Fibroblast of the aortic adventitia (primary cell): ENCODE data around the gene TAS2R30. TPM values are rescaled to one million over a fixed set of nuclear protein-coding genes. Genes with fewer than 3 reads are reported as not detected.
"Not testable (repeated sequence)": the region's sequence is repeated elsewhere in the genome, so short reads cannot be mapped to it uniquely, and the experiment has no call there.

Experiments used
- DNase-seq: peaks from one replicate; pipeline ENCODE4 v3.0.0-alpha.2; 2010; ENCODE audit warnings: low read depth
- H3K4me3 ChIP-seq: 2 replicates; pipeline ENCODE4 v1.5.1; 2011; ENCODE audit warnings: low read depth, mild to moderate bottlenecking, control low read depth, low read length, moderate library complexity
- total RNA-seq: library from RNA; depleted of rRNA; stranded (reverse); fragments of >200 nt; gene quantifications from 2 replicates; pipeline ENCODE4 v1.2.3, GENCODE V29; 2012; ENCODE audit warnings: low replicate concordance
- TF ChIP-seq, protein P1 (sequence below): IDR thresholded peaks from 2 replicates; pipeline ENCODE4 v1.5.1; 2011; ENCODE audit warnings: mild to moderate bottlenecking, low read length, control low read depth, inconsistent platforms; ENCODE audit not compliant: insufficient read depth

Gene TAS2R30
- total RNA-seq, 1 donor = 6.9 TPM

GRCh38 chr12:11133816-11134215 is 628 bp downstream of the TAS2R30 start:
- H3K4me3 ChIP-seq = no peak overlapping the region
- no peak for DNase-seq
- TF ChIP-seq, protein P1, sequence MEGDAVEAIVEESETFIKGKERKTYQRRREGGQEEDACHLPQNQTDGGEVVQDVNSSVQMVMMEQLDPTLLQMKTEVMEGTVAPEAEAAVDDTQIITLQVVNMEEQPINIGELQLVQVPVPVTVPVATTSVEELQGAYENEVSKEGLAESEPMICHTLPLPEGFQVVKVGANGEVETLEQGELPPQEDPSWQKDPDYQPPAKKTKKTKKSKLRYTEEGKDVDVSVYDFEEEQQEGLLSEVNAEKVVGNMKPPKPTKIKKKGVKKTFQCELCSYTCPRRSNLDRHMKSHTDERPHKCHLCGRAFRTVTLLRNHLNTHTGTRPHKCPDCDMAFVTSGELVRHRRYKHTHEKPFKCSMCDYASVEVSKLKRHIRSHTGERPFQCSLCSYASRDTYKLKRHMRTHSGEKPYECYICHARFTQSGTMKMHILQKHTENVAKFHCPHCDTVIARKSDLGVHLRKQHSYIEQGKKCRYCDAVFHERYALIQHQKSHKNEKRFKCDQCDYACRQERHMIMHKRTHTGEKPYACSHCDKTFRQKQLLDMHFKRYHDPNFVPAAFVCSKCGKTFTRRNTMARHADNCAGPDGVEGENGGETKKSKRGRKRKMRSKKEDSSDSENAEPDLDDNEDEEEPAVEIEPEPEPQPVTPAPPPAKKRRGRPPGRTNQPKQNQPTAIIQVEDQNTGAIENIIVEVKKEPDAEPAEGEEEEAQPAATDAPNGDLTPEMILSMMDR = no peak

DNA sequence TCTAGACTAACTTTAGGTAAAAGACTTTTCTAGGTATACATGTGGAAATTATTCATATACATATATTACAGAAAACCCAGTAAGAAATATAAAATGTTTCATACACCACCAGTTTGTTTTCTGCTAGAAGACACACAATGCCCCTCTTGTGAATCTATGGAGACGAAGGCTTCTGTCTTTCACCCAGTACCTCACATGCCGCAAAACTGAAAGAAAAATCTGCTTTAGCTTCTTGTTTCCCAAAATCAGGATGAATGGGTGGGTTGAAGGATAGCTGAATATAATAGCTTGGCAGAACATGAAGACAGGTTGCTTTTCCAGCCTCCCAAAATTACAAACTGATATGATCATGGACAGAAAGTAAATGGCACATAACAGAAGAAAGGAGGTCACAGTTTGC is 1.3 kb downstream of the TAS2R30 start:
- TF ChIP-seq, protein P1 = no peak
- H3K4me3 ChIP-seq = no peak overlapping the region
- DNase-seq = no peak

GRCh38 chr12:11130999-11131398 is 3.4 kb downstream of the TAS2R30 start:
- DNase-seq = no peak
- TF ChIP-seq, protein P1 = no peak

GRCh38 chr12:11130382-11130781 is 4.1 kb downstream of the TAS2R30 start:
- TF ChIP-seq, protein P1 = no peak
- no peak for DNase-seq
- no peak overlapping the region for H3K4me3 ChIP-seq

More at GRCh38 chr12:11130999-11131398, 3.4 kb downstream of the TAS2R30 start:
- H3K4me3 ChIP-seq = no peak overlapping the region

- not testable (repeated sequence) for DNase-seq, H3K4me3 ChIP-seq
Observed at GRCh38 chr12:11114130-11114529, 20.3 kb downstream of the TAS2R30 start.

DNA sequence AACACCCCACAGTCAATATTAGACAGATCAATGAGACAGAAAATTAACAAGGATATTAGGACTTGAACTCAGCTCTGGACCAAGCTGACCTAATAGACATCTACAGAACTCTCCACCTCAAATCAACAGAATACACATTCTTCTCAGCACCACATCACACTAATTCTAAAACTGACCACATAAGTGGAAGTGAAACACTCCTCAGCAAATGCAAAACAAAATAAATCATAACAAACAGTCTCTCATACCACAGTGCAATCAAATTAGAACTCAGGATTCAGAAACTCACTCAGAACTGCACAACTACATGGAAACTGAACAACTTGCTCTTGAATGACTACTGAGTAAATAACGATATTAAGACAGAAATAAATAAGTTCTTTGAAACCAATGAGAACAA is 23.2 kb downstream of the TAS2R30 start:
- not testable (repeated sequence) for DNase-seq, H3K4me3 ChIP-seq

- TF ChIP-seq, protein P1 = no peak
- H3K4me3 ChIP-seq = no peak overlapping the region
- DNase-seq = no peak
Observed at GRCh38 chr12:11108862-11109261, 25.6 kb downstream of the TAS2R30 start.

- TF ChIP-seq, protein P1 = no peak
- H3K4me3 ChIP-seq = no peak overlapping the region
- no peak for DNase-seq
Observed at GRCh38 chr12:11107719-11108118, 26.7 kb downstream of the TAS2R30 start.
